NCI-H1105 treated with DMSO at 0.1 percent for 48 hours (cell line): Measurements from ENCODE around the gene ANO7.
"Not testable (repeated sequence)": the region's sequence is repeated elsewhere in the genome, so short reads cannot be mapped to it uniquely, and the experiment has no call there.

ENCODE experiments used
- DNase-seq: peaks from one replicate; lab custom pipeline; 2025; lab: John Stamatoyannopoulos, UW

Gene ANO7

DNA sequence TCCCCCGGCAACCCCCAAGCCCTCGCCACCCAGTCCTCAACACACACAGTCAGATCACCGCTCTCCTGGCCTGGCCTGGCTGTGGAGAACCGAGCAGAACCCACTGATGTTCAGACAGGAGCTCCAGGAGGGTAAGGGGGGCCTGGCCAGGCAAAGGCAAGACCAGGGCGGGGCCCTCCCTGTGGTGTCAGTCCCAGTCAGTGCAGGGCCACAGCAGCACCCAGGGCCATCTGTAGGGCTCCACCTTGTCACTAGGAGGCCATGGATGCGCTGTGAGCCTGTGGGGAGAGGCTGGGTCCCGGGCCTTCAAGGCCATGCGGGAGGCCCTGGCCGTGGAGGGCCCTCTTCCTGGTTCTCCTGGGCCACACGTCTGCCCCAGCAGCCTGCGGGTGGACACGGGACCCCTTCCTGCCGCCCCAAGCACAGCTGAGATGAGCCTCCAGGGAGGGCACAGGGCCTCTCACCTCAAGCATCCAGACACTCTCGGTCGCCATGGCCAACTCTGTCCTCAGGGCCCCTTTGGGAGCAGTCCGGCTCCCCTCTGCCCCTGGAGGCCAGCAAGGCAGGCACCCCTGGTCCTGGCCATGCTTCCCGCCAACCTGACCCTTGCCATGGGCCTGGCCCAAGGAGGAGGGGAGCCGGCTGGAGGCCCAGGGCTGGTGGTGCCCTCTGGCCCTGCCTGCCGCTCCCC lies 2.0 kb downstream of the ANO7 start:
- DNase-seq, result no peak

DNA sequence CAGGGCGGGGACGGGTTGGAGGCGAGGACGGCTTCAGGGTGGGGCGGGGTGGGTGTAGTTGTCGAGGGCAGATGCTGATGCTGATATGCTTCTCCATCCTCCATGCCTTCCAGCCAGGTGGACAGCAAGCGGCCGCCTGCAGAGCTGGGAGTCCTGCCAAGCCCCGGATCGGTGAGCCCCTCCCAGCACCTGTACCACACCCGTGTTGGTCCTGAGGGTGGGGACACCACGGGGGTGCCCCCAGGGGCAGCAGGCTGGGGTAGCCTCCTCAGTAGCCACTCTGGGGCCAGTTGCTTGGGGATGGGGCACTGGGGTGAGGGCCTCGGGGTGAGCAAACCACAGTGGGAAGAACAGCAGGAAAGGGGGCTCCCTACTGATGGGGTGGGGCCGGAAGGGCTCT lies 2.6 kb downstream of the ANO7 start:
- no peak for DNase-seq

DNA sequence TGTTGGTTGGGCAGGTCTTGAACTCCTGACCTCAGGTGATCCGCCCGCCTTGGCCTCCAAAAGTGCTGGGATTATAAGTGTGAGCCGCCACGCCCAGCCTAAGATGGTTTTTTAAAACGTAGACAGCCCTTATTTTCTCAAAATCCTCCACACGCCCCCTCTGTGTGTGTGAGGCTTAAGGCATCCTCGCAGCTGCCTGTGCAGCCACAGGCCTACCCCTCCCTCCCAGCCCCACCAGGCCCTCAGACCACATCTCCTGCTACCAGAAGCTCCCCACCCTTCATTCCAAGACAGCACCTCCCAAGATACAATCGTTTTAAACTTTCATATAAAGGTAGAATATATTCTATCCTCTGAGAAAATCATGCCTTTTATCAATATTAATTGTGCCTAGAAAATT lies 4.8 kb downstream of the ANO7 start:
- DNase-seq, result no peak

DNA sequence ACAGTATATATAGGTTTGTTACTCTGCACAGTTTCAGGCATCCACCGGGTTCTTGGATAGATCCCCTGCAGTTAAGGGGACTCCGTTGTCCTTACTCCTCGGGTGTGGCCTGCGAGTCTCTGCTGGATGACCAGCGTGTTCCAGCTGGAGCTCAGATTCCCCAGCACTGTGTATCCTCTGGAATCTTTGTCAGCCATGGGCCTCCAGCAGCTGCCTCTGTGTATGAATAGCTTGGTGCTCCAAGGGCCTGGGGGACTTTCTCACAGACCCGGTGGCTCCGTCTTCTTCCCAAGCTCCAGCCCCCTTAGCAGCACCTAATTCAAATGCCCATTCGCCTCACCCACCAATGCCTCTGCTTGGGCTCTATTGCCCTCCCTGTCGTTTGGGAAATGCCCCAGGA lies 6.3 kb downstream of the ANO7 start:
- no peak for DNase-seq

DNA sequence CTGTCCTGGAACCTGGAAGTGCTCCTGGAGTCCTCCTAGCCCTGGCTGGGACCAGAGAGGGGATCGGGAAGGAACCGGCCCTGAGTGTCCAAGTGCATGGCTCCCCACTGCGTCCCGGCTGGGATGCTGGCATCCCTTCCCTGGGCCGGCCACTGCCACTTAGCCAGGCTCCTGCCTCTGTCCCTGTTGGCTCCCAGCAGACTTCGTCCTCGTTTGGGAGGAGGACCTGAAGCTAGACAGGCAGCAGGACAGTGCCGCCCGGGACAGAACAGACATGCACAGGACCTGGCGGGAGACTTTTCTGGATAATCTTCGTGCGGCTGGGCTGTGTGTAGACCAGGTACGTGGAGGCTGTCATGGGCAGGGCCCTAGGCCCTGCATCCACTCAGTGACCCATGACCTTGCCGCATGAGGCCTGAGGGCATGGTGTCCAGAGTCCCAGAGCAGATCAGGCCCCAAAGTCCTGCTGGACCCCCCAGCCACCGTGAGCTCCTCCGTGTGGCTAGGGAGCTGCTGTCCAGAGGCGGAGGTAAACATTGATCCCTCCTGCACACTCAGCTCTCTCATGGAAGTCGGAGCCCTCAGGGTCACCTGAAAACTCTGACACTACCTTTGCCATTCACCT lies 7.1 kb downstream of the ANO7 start:
- DNase-seq, result no peak

DNA sequence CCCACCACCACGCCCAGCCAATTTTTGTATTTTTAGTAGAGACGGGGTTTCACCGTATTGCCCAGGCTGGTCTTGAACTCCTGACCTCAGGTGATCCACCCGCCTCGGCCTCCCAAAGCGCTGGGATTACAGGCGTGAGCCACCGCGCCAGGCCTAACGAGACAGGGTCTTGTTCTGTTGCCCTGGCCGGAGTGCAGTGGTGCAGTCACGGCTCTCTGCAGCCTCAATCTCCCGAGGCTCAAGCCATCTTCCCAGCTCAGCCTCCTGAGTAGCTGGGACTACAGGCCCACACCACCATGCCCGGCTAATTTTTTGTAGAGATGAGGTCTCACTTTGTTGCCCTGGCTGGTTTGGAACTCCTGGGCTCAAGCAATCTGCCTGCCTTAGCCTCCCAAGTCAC lies 8.8 kb downstream of the ANO7 start:
- not testable (repeated sequence) for DNase-seq

DNA sequence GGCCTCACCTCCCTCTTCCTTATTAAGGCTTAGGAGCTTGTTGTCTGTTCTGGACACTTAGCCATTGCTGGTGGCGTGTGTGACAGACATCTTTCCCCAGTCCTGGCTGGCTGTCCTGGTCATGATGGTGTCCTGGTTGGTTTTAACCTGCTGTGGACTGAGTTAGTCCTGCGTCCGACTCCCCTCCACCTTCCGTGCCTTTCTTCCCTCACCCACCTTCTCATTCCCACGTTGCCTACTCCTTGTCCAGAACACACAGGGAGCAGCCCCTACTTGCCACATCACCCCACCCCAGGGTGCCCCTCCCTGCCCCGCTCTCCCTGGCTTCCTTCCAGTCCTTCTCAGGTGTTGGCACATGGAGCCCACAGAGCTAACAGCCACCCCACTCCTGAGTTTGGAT lies 9.5 kb downstream of the ANO7 start:
- no peak for DNase-seq

DNA sequence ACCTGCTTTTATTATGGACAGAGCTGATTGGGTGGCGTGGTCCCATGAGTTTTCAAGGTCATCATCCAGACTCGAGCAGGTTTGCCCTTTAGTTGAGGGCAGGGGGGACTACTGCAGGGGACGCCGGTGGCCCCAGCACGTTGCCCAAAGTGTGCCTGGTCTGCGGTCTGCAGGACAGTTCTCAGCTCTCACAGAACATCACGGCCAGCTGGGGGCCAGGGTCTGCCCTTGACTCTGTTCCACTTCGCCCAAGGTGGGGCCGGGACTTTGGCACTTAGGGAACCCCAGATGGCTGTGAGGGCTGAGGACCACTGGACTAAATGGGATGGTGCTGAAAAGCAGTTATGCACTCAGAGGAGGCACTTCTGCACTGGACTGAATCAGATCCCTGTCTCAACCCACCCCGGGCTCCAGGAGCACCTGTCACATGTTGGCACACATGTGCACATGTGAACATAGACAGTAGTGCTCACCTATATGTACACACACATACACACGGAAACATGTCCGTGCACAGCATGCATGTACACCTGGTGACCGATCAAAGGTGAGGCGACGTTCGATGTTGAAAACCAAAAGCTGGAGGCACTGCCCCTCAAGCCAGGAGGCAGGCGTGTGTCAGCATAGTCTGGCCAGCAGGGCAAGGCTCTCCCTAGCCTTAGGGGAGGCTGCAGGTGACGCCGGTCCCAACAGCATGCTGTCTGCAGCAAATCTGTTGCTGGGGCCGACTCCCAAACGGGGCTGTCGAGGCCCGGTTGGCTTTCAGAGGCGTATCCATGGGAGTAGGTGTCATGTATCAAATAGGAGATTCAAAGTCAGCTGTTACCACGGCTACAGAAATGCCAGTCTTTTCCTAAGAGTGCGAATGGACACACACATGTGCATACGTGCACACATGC lies 10.2 kb downstream of the ANO7 start:
- no peak for DNase-seq

DNA sequence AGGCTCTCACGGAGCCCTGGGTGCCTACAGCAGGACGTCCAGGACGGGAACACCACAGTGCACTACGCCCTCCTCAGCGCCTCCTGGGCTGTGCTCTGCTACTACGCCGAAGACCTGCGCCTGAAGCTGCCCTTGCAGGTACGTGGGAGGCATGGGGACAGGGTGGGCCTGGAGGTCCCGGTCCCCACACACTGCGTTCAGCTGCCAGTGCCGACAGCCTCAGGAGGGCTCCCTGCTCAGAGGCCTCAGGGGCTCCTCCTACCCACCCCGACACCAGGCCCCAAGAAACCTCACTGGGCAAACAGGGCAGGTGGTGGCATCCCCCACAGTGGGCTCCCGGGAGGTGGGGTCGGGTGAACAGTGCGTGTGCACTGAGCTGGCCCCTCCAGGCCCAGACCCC lies 10.8 kb downstream of the ANO7 start:
- no peak for DNase-seq

DNA sequence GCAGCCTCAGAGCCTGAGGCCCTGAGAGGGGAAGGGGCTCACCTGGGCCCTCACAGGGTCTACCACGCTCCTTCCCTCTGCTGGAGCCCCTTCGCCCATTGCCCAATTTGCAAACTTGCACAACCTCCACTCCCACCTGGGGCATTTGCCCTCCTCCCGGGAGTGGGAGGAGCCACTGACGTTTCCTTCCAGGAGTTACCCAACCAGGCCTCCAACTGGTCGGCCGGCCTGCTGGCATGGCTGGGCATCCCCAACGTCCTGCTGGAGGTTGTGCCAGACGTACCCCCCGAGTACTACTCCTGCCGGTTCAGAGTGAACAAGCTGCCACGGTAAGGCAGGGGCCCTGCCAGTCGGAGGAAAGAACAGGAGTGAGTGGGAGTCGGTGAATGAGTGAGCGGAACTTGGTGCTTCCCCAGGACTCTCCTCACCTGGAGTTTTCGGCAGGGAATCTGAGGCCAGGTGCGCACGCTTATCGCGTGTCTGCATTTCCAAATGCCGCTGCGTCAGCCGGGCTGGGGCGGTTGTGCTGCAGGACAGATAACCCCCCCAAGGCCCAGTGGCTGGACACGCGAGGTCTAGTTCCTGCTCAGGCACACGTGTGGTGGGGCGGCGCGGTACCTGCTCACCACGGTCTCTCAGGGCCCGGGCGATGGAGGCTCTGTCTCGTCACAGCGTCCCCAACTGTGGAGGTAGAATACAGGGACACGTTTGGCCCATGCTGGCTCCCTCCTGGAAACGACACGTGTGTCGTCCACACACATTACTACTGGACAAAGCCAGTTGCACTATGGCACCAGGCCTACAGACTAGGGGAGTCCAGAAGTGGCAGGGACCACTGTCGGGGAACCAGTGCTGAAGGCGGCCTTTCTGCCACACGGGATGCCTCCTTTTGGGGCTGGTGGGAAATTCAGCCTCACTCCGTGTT lies 11.7 kb downstream of the ANO7 start:
- DNase-seq, result no peak

DNA sequence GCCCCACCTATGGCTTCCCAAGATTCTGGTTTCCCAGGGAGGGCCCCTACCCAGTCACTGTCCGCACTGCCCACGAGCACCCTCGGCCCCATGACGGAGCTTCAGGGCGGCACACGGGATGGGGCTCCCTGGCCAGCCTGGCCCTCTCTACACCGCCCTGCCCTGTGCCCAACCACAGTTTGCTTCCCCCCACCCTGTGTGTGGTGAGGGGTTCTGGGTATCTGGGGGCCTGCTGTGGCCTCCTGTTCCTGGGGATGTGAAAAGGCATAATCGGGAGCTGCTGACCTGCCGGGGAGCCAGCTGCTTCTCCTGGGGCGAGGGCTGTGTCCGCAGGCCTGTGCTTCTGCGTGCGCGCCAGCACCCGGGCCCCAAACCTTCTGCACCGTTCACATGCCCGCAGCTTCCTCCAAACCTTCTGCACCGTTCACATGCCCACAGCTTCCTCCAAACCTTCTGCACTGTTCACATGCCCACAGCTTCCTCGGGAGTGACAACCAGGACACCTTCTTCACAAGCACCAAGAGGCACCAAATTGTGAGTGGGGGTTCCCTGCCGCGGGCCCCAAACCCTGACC lies 12.4 kb downstream of the ANO7 start:
- DNase-seq, result no peak

DNA sequence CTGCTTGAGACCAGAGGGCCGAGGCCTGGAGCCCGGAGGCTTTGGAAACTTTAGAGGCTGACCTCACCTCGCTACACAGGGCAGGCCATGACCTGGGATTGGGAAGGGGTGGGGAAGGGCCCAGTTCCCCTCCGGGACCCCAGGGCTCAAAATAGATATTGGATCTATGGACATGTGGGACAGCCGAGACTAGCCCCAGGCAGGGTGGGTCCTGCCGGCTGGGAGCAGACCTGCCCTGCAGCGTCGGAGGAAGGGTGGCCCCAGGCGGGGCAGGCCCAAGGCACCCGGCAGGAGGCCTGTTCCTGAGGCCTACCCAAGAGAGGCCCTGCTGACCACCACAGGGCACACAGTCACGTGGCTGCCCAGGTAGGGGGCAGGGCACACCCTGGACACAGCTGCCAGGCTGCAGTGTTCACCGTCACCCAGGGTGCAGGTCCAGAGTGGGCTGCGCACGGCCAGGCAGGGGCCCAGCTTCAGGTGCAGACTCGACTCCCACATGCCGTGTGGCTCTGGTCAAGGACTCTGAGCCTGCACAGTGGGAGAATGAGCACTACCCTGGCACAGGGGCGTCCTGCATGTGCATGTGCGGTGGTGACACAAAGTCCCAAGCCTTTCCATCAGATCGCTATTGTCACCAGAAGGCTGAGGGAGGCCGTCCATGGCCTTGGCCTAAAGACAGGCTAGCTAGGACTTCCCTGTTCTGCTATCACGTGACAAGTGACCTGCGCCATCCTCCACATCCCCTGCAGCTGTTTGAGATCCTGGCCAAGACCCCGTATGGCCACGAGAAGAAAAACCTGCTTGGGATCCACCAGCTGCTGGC lies 13.2 kb downstream of the ANO7 start:
- no peak for DNase-seq

DNA sequence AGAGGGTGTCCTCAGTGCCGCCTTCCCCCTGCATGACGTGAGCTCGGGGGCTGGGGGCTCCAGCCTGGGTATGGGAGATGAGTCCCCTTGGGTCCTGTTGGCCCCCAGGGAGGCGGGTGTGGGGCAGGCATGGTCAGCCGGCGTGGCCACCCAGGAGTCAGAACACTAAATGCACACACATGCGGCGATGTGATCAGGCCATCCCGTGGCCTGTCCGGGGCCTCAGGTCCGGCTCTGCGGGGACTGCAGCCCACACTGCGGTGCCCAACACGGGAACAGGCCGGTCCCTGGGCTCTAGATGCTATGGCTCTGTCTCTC lies 13.8 kb downstream of the ANO7 start:
- DNase-seq, result no peak

DNA sequence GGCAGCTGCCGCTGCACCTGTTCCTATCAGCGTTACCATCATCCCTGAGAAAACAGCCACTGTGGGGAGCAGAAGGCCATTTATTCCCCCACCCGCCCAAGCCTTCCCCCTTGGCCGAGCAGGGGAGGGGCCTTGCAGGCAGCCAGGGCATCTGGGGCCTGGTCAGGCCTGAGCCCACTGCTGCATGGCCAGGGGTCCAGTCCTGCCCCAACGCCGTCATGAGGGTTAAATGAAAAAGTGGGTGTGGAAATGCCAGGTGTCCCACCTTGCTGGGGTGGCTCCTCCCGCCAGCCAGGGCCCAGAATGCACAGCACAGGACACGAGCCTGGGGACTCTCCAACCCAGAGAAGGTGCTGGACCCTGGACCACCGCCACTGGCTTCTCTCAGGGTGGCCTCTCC lies 14.2 kb downstream of the ANO7 start:
- DNase-seq, result no peak

DNA sequence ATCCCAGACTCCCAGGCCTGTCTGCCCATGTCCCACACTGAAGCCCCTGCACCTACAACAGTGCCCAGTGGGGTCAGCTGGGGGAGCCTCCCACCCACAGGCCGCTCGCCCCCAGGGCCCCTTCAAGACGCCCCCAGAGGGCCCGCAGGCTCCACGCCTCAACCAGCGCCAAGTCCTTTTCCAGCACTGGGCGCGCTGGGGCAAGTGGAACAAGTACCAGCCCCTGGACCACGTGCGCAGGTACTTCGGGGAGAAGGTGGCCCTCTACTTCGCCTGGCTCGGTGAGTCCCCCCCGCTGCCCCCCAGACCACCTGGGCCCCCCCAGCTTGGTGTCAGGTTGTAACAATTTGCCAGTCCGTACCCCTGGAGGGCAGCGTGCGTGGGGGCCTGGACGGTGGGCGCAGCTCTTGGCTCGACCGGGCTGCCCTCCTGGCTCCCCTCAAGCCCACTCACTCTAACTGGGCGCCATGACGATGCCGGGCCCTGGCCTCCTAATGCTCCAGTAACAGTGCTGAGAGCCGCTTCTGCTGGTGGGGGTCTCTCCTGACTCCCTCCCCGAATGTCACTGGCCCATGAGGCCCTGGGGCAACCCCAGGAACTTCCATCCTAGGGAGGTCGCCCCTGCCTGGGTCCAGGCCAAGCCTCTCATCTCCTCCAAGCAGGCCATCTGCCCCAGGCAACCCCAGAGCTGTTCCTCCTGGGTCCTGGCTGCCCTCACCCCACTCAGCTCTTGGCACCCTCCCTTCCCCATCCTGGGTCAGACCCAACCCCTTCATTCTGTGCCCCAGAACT lies 14.9 kb downstream of the ANO7 start:
- no peak for DNase-seq

DNA sequence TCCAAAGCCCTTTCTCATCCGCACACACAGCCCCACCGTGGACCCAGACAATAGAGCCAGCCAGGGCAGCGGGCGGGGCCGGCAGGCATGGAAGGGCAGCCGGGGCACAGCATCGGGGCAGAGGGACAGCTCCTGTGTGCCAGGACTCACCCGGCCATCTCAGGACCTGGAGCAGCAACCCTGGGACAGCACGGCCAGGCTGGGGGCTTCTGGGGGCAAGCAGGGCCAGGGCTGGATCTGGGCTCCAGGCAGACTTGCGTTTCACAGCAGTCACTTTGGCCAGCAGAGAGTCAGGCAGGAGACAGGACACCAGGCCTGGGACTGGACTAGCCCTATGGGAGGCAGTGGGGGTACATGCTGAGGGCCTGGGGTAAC lies 15.5 kb downstream of the ANO7 start:
- no peak for DNase-seq

DNA sequence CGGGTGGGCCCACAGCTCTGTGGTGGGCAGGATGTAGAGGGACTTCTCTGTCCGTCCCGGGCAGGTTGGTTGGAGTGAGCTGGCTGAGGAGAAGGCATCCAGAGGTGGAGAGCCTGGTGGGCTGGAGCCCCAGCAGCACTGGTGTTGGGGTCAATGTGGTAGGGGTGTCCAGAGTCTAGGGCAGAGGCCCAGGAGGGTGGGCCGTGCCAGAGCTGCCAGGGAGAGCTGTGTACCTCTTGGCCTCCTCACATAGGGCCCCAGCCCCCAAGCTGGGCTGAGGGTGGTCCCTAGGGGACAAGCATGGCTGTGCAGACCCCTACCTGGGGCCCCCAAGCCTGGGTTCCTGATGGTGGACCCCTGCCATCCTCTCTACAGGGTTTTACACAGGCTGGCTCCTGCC lies 16.0 kb downstream of the ANO7 start:
- DNase-seq, result no peak

DNA sequence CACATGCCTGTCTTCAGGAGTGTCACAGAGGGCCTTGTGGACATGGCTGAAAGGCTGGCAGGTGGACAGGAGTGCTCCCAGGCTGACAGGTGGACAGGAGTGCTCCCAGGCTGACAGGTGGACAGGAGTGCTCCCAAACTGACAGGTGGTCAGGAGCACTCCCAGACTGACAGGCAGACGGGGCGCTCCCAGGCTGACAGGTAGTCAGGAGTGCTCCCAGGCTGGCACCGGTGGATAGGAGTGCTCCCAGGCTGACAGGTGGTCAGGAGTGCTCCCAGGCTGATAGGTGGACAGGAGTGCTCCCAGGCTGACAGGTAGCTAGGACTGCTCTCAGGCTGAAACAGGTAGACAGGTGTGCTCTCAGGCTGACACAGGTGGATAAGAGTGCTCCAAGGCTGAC lies 16.6 kb downstream of the ANO7 start:
- DNase-seq, result no peak

DNA sequence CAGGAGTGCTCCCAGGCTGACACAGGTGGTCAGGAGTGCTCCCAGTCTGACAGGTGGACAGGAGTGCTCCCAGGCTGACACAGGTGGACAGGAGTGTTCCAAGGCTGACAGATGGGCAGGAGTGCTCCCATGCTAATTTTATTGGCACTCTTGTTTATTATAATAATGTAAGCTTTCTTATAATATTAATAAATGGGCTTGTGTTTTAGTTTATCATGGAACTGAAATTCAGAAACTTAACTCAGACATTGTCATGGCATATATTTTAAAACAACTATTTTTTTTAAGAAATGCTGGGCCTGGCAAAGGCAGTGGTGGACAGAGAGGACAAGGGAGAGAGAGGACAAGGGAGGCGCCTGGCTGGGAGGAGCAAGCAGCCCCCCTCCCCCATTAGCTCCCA lies 18.7 kb downstream of the ANO7 start:
- no peak for DNase-seq

DNA sequence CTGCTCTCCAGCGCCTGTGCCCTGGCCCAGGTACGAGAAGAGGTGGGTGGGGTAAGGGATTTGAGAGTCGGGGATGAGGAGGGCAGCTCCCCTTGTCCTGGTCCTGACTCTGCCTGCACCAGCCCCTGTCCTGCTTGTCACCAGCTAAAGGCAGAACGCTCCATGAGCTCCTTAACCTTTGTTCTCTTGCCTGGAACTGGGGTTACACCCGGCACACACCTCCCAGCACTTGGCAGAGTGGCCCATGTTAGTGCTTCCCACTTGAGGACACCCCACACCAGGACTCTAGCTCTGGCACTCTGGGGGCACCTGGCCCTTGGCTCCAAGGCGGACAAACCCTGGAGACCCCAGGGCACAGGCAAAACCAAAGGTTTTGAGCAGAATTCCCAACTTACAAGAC lies 19.2 kb downstream of the ANO7 start:
- DNase-seq, result no peak
